Coronary artery (tissue), 2 donors: ENCODE data around the gene CEP57.

Experiments used
- DNase-seq: peaks from one replicate; pipeline ENCODE4 v3.0.0-alpha.2; 2017; ENCODE audit warnings: low spot score
- H3K27ac ChIP-seq, 2 donors: fragments of 200-600 bp; sonication (generic); one replicate each; pipeline ENCODE4 v1.5.1; 2016 to 2019
- H3K4me3 ChIP-seq: fragments of 200-600 bp; sonication (generic); 2 replicates; pipeline ENCODE4 v1.5.1; 2016; ENCODE audit warnings: mild to moderate bottlenecking, moderate library complexity
- CTCF ChIP-seq: fragments of 200-600 bp; sonication (generic); IDR thresholded peaks from one replicate; pipeline ENCODE4 v1.5.1; 2019; ENCODE audit warnings: antibody characterized with exemption

CEP57 gene

GRCh38 chr11:95790123-95790932, at the start of gene CEP57:
Gene CEP57 (plus strand): TSS chr11:95790498. CDS start chr11:95790699, 201 bp downstream.
- H3K4me3 ChIP-seq = peak within 1 kb of the TSS; percentile 89
- peak within 1 kb of the TSS; percentile 98 to 99 for H3K27ac ChIP-seq
- peak; percentile 95 for DNase-seq
- no peak for TF ChIP-seq CTCF

- no peak for TF ChIP-seq CTCF
- Histone ChIP-seq H3K4me3 (no peak overlapping the region), H3K27ac (no peak overlapping the region)
- DNase-seq = no peak
Observed at GRCh38 chr11:95750101-95750500, 40.2 kb upstream of the CEP57 start.

- Histone ChIP-seq H3K27ac (no peak overlapping the region), H3K4me3 (no peak overlapping the region)
- TF ChIP-seq CTCF = no peak
- no peak for DNase-seq
Observed at GRCh38 chr11:95751515-95751914, 38.8 kb upstream of the CEP57 start.

GRCh38 chr11:95760941-95761340, 29.4 kb upstream of the CEP57 start:
- no peak overlapping the region for H3K4me3 ChIP-seq
- H3K27ac ChIP-seq = no peak overlapping the region
- no peak for DNase-seq
- no peak for TF ChIP-seq CTCF

- no peak for DNase-seq
- TF ChIP-seq CTCF = no peak
- no peak overlapping the region for H3K4me3 ChIP-seq
- H3K27ac ChIP-seq = no peak overlapping the region
Observed at GRCh38 chr11:95762534-95762933, 27.8 kb upstream of the CEP57 start.

- TF ChIP-seq CTCF = peak; percentile 75
Observed at GRCh38 chr11:95764267-95764898, 25.9 kb upstream of the CEP57 start.

GRCh38 chr11:95766701-95767100, 23.6 kb upstream of the CEP57 start:
- Histone ChIP-seq H3K27ac (no peak overlapping the region), H3K4me3 (no peak overlapping the region)
- no peak for TF ChIP-seq CTCF
- DNase-seq = no peak

More at GRCh38 chr11:95764267-95764898, 25.9 kb upstream of the CEP57 start:
- Histone ChIP-seq H3K4me3 (no peak overlapping the region), H3K27ac (no peak overlapping the region)
- no peak for DNase-seq
